Right lobe of liver (tissue), 6 donors: ENCODE results near the gene TNS3. TPM values are rescaled to one million over a fixed set of nuclear protein-coding genes. Genes with fewer than 3 reads are reported as not detected.
A peak's percentile ranks its signal among the peaks of the same experiment; 100 is the strongest.

ENCODE experiments used
- ATAC-seq, 4 donors: fragments of 200-7000 bp; cut with Tn5 transposase; one replicate each; pipeline ENCODE4 v1.9.1; 2020; ENCODE audit warnings: mild to moderate bottlenecking in 4 of 4, moderate library complexity in 4 of 4
- DNase-seq, 3 donors: peaks; one replicate each; pipeline ENCODE4 v3.0.0-alpha.2; 2020
- H3K27ac ChIP-seq, 3 donors: fragments of 200-600 bp; one replicate each; pipeline ENCODE4 v1.8.0; 2022
- H3K27me3 ChIP-seq, 2 donors: fragments of 200-600 bp; one replicate each; pipeline ENCODE4 v1.8.0; 2022
- H3K36me3 ChIP-seq, 4 donors: fragments of 200-600 bp; sonication (generic) in 1 of 4; one replicate each; pipeline versions ENCODE4 v1.5.1 to v1.8.0; 2017 to 2022; ENCODE audit warnings: control low read depth in 1 of 4
- H3K4me1 ChIP-seq, 4 donors: fragments of 200-600 bp; sonication (generic) in 1 of 4; one replicate each; pipeline versions ENCODE4 v1.5.1 to v1.8.0; 2017 to 2022; ENCODE audit warnings: control low read depth in 1 of 4
- H3K4me3 ChIP-seq, 3 donors: fragments of 200-600 bp; one replicate each; pipeline ENCODE4 v1.8.0; 2022
- H3K9me3 ChIP-seq, 4 donors: fragments of 200-600 bp; sonication (generic) in 1 of 4; one replicate each; pipeline versions ENCODE4 v1.5.1 to v1.8.0; 2017 to 2022; ENCODE audit warnings: control low read depth in 1 of 4
- CTCF ChIP-seq, 4 donors: fragments of 200-600 bp in 3 of 4; fragments of 450-650 bp in 1 of 4; IDR thresholded peaks; one replicate each; pipeline versions ENCODE4 v1.5.1 to v1.8.0; 2016 to 2022; ENCODE audit warnings: antibody characterized with exemption in 4 of 4, mild to moderate bottlenecking in 2 of 4
- POLR2A ChIP-seq: fragments of 450-650 bp; IDR thresholded peaks from one replicate; pipeline ENCODE4 v1.6.1; 2017; ENCODE audit warnings: antibody characterized with exemption, mild to moderate bottlenecking
- WGBS: methylation state at CpG from one replicate; pipeline ENCODE4 v1.1.6; 2018; ENCODE audit warnings: low coverage, low lambda C conversion rate; ENCODE audit not compliant: insufficient coverage; ENCODE audit errors: missing lambda C conversion rate; 5-methylcytosine and 5-hydroxymethylcytosine counted together
- intact Hi-C, 2 donors: fragments of 100-400 bp; cut with DNase I; formaldehyde crosslinking; loops; one replicate each; pipeline versions ENCODE4 v1.11.2 to v1.14.1; 2022
- total RNA-seq, 6 experiments: library from RNA; depleted of rRNA in 2 of 6; stranded (reverse); fragments of >200 nt in 2 of 6; fragmentation: NEBNext Ultra II Directional in 3 of 6; extraction: Animal tissue kit (Norgen Biotek cat#: 25700) in 3 of 6; gene quantifications; one replicate each; pipeline versions ENCODE4 v1.1.0 to v1.2.4, GENCODE V29; 2016 to 2023
- donor health status: DM: no; HTN: yes; CAD: no.
- donor health status: DM: no; HTN: no; CAD: no.
- donor health status: DM: no; HTN: no; CAD: no.
- donor health status: DM: no; HTN: yes; CAD: no.
- donor health status: DM: no; HTN: yes; CAD: no.

The TNS3 gene
- total RNA-seq, 6 experiments from 2014 or later: 51.2 to 95.0 (median 58.4) TPM

DNA sequence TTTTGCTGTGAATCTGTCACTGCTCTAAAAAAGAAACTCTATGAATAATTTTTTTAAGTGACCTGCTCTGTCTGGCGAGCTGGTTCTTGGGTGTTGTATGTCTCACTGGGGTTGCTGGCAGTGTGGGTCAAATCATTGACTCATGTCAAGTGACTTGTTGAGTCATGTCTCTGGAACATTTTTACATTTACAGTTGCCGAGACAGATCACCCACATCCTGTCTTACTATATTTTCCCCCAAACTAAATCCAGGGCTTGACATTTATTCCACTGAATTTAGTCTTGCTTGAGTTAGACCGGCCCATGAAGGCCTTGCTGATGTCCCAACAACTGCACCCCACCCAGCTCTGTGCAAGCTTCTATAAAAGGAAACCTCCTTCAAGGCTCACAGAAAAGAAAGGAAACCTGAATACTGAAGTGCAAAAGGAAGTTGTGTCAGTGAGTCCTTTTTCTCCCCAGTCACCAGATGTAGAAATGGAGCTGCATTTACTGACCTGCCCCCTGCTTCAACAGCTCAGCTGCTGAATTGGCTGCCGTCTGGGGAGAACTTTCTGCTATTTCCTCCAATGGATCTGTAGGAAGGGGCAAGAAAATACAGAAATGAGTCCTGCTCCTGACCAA, 290.3 kb downstream of the TNS3 start:
- WGBS: 49% methylated on average over 4 of the region's 4 CpGs
- Histone ChIP-seq H3K27ac (peak overlapping the region in 2 of 3 donors; percentile 16 to 42), H3K27me3 (no peaks in the 10 kb centered on the region), H3K9me3 (no peaks in the 10 kb centered on the region), H3K4me1 (no peaks in the 10 kb centered on the region), H3K4me3 (no peak overlapping the region), H3K36me3 (peaks cover 0 to 81% (median 39%) of the 10 kb centered on the region in 4 donors)
- DNase-seq: no peak
- intact Hi-C loops: no loop called here
- peak in 3 of 4 donors; percentile 29 to 61 (median 30) for ATAC-seq
- TF ChIP-seq POLR2A (no peak), CTCF (IDR thresholded peaks at IDR 0.05) (no peak)

DNA sequence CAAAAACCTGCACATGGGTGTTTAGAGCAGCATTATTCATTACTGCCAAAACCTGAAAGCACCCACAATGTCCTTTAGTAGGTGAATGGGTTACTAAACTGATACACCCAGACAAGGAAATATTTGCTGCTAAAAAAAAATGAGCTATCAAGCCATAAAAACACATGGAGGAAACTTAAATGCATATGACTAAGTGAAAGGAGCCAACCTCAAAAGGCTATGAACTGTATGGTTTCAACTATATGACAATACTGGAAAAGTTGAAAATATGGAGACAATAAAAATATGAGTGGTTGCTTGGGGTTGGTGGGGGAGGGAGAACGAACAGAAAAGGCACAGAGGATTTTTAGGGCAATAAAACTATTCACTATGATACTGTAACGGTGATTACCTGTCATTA, 291.0 kb downstream of the TNS3 start:
- Histone ChIP-seq H3K27me3 (no peaks in the 10 kb centered on the region), H3K9me3 (no peaks in the 10 kb centered on the region), H3K4me1 (no peaks in the 10 kb centered on the region), H3K27ac (peak overlapping the region in 1 of 3 donors; percentile 8), H3K4me3 (no peak overlapping the region), H3K36me3 (peaks cover 0 to 79% (median 40%) of the 10 kb centered on the region in 4 donors)
- no peak for TF ChIP-seq CTCF (IDR thresholded peaks at IDR 0.05)
- TF ChIP-seq POLR2A: no peak
- ATAC-seq (no peak), DNase-seq (no peak)
- WGBS: 80% methylated on average over 2 of the region's 2 CpGs
- intact Hi-C loops: no loop called here

DNA sequence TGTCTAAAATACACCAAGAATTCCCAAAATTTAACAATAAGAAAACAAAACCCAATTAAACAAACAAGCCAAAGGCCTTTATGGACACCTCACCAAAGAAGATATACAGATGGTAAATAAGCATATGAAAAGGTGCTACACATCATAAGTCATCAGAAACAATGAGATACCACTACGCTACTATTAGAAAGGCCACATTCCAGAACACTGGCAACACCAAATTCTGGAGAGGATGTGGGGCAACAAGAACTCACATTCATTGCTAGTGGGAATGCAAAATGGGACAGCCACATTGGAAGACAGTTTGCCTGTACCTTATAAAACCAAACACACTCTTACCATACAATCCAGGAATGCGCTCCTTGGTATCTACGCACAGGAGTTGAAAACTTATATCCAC, 291.4 kb downstream of the TNS3 start:
- DNase-seq: no peak
- H3K4me3 ChIP-seq: no peak overlapping the region
- intact Hi-C loops: no loop called here
- no peaks in the 10 kb centered on the region for H3K4me1 ChIP-seq
- WGBS: 100% methylated on average over 3 of the region's 3 CpGs
- peak overlapping the region in 1 of 3 donors; percentile 8 for H3K27ac ChIP-seq
- H3K36me3 ChIP-seq: peaks cover 0 to 76% (median 39%) of the 10 kb centered on the region in 4 donors
- TF ChIP-seq CTCF (IDR thresholded peaks at IDR 0.05) (no peak), POLR2A (no peak)
- no peak for ATAC-seq
- H3K9me3 ChIP-seq: no peaks in the 10 kb centered on the region
- no peaks in the 10 kb centered on the region for H3K27me3 ChIP-seq

GRCh38 chr7:47288060-47288459, 293.9 kb downstream of the TNS3 start:
- ATAC-seq: no peak
- Histone ChIP-seq H3K36me3 (peaks cover 0 to 86% (median 39%) of the 10 kb centered on the region in 4 donors), H3K4me1 (no peaks in the 10 kb centered on the region), H3K27me3 (no peaks in the 10 kb centered on the region), H3K9me3 (no peaks in the 10 kb centered on the region), H3K4me3 (no peak overlapping the region), H3K27ac (no peak overlapping the region)
- TF ChIP-seq POLR2A (no peak), CTCF (IDR thresholded peaks at IDR 0.05) (no peak)
- intact Hi-C loops: no loop called here
- WGBS: 89% methylated on average over 4 of the region's 6 CpGs
- no peak for DNase-seq
